HEK293T (cell line): ENCODE measurements around the gene KIF13A.

ENCODE experiments used
- CTCF ChIA-PET: fragments of 350-600 bp; formaldehyde crosslinking; extraction: SDS; loops from one replicate; lab custom pipeline; 2021; ENCODE audit warnings: antibody characterized with exemption, inconsistent platforms; lab: Yijun Ruan, JAX
- POLR2A ChIA-PET: fragments of 350-600 bp; formaldehyde crosslinking; extraction: SDS; loops from one replicate; lab custom pipeline; 2020; ENCODE audit warnings: antibody characterized with exemption, inconsistent platforms; lab: Yijun Ruan, JAX
- DNase-seq: peaks from one replicate; pipeline ENCODE4 v3.0.0; 2012; ENCODE audit warnings: mixed read lengths; ENCODE audit errors: extremely low spot score
- ARNT ChIP-seq: fragments of 450-650 bp; IDR thresholded peaks from 2 replicates; pipeline ENCODE4 v1.6.1; 2017; ENCODE audit warnings: mild to moderate bottlenecking
- BHLHE40 ChIP-seq: fragments of 450-650 bp; IDR thresholded peaks from 2 replicates; pipeline ENCODE4 v1.6.1; 2016; ENCODE audit warnings: mild to moderate bottlenecking, moderate library complexity, borderline replicate concordance
- CTBP1 ChIP-seq: fragments of 450-650 bp; IDR thresholded peaks from 2 replicates; pipeline ENCODE4 v1.6.1; 2016; ENCODE audit warnings: borderline replicate concordance
- ELF4 ChIP-seq: fragments of 450-650 bp; IDR thresholded peaks from 2 replicates; pipeline ENCODE4 v1.6.1; 2017; ENCODE audit warnings: antibody characterized with exemption
- FOXA1 ChIP-seq: fragments of 450-650 bp; IDR thresholded peaks from 2 replicates; pipeline ENCODE4 v1.6.1; 2016; ENCODE audit warnings: mild to moderate bottlenecking
- FOXK2 ChIP-seq: fragments of 450-650 bp; IDR thresholded peaks from 2 replicates; pipeline ENCODE4 v1.6.1; 2016; ENCODE audit warnings: mild to moderate bottlenecking
- FOXM1 ChIP-seq: fragments of 450-650 bp; IDR thresholded peaks from 2 replicates; pipeline ENCODE4 v1.6.1; 2017; ENCODE audit warnings: mild to moderate bottlenecking, borderline replicate concordance
- HDGF ChIP-seq: fragments of 450-650 bp; IDR thresholded peaks from 2 replicates; pipeline ENCODE4 v1.6.1; 2017; ENCODE audit warnings: antibody characterized with exemption, borderline replicate concordance
- L3MBTL2 ChIP-seq: fragments of 450-650 bp; conservative IDR thresholded peaks from 2 replicates; pipeline ENCODE4 v1.6.1; 2016; ENCODE audit warnings: mild to moderate bottlenecking
- LEF1 ChIP-seq: fragments of 450-650 bp; IDR thresholded peaks from 2 replicates; pipeline ENCODE4 v1.6.1; 2017; ENCODE audit warnings: mild to moderate bottlenecking, borderline replicate concordance
- NFRKB ChIP-seq: fragments of 450-650 bp; IDR thresholded peaks from 2 replicates; pipeline ENCODE4 v1.6.1; 2016; ENCODE audit warnings: mild to moderate bottlenecking, moderate library complexity
- SP1 ChIP-seq: fragments of 450-650 bp; IDR thresholded peaks from 2 replicates; pipeline ENCODE4 v1.6.1; 2017
- SUZ12 ChIP-seq: fragments of 450-650 bp; IDR thresholded peaks from 2 replicates; pipeline ENCODE4 v1.6.1; 2016; ENCODE audit warnings: mild to moderate bottlenecking
- TARDBP ChIP-seq: fragments of 450-650 bp; IDR thresholded peaks from 2 replicates; pipeline ENCODE4 v1.6.1; 2016
- ZNF384 ChIP-seq: fragments of 450-650 bp; IDR thresholded peaks from 2 replicates; pipeline ENCODE4 v1.6.1; 2016
- TF ChIP-seq, protein P1 (sequence below): fragments of 450-650 bp; IDR thresholded peaks from 2 replicates; pipeline ENCODE4 v1.6.1; 2016

The KIF13A gene

DNA sequence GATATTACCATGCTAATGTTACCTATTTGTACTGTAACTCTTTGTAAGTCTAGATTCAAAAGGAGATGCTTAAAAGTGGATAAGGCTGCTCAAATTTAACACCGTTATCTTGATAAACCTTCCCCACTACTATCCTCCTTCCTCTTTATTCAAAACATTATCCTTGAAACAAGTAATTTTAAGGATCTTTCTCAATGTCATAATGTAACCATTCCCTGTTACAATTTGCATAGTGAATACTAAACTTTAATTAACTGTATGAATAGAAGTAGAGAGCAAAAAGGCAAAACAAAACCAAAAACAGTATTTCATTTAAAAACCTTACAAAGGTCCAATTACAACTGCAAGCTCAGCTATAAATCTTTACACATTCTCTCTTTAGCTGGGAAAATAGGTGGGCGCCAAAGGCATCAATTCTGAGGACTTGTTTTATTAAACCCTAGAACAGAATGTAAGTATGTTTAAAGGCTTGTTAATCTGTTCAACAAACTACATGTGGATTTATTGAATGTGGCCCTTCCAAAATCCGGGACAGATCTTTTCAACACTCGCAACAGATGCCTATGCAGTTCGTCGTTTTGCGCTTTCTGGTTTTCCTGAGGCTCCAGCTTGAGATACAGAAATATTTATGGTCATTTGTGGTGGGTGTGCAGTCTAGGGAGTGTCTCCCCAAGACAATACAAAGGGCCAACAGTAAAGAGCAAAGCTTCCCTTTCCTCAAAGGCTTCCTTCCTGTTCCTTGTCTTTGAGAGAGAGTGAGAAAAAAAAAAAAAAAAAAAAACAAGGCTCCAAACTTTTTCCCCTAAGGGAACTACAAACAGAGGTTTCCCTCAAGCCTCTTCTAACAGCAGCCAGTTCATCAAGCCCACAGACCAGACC is 15.1 kb downstream of the KIF13A start:
- CTCF ChIA-PET, result interaction anchor here (0.7 kb wide), 1 partner anchor 651 kb away, joined by 6 read pairs; no protein-coding TSS in a partner anchor
- TF ChIP-seq TARDBP (no peak), ZNF384 (peak; percentile 77), SUZ12 (no peak), SP1 (no peak)
- DNase-seq, result no peak
- POLR2A ChIA-PET, result interaction anchor here (1.9 kb wide), 1 partner anchor 15 kb away, joined by 6 read pairs; the partner anchor contains the start of gene KIF13A

DNA sequence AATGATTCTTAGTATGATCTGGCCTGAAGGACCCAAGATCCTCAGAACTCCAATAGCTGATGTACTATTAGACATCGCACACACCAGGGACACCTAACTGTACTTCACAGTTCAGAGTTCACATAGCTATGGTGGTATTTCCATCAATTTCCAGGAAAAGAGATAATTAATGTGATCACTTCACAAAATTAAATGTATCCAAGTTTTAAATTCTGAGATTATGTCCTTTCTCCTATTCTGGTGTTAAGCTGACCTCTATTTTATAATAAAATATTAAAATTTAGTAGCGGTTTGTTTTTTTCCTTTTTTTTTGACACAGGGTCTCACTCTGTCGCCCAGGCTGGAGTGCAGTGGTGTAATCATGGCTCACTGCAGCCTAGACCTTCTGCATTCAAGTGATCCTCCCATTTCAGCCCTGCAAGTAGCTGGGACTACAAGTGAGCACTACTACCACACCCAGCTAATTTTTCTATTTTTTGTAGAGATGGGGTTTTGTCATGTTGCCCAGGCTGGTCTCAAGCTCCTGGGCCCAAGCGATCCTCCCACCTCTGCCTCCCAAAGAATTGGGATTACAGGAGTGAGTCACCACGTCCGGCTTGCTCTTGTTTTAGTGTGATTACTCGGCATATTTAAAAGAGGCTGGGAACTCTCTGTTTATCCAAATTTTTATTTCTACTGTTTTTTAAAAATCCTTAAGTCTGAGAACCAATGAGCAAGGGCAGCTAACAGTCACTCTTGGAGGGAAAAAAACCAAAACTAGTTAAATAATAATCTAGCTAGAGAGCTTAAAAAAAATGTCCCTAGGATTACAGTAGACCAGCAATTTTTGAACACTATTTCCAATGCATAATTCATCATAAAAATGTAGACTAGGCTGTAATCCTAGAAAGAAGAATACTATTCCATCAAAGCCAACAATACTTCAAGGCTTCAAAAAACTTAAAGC is 16.0 kb downstream of the KIF13A start:
- TF ChIP-seq ZNF384 (no peak), HDGF (no peak), LEF1 (no peak), NFRKB (no peak), L3MBTL2 (no peak), FOXK2 (no peak)
- TF ChIP-seq, protein P1, sequence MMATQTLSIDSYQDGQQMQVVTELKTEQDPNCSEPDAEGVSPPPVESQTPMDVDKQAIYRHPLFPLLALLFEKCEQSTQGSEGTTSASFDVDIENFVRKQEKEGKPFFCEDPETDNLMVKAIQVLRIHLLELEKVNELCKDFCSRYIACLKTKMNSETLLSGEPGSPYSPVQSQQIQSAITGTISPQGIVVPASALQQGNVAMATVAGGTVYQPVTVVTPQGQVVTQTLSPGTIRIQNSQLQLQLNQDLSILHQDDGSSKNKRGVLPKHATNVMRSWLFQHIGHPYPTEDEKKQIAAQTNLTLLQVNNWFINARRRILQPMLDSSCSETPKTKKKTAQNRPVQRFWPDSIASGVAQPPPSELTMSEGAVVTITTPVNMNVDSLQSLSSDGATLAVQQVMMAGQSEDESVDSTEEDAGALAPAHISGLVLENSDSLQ, result no peak
- POLR2A ChIA-PET, result no interaction called here
- CTCF ChIA-PET, result no interaction called here
- DNase-seq, result no peak

GRCh38 chr6:17968876-17969275 is 18.6 kb downstream of the KIF13A start:
- ChIA-PET CTCF (no interaction called here), POLR2A (no interaction called here)
- DNase-seq, result no peak
- TF ChIP-seq SP1 (no peak), L3MBTL2 (no peak), NFRKB (no peak), HDGF (no peak), FOXA1 (no peak), LEF1 (no peak), ZNF384 (no peak), CTBP1 (no peak), FOXK2 (no peak), BHLHE40 (no peak), FOXM1 (no peak), SUZ12 (no peak), TARDBP (no peak), ELF4 (no peak), ARNT (no peak)
- TF ChIP-seq, protein P1, result no peak

DNA sequence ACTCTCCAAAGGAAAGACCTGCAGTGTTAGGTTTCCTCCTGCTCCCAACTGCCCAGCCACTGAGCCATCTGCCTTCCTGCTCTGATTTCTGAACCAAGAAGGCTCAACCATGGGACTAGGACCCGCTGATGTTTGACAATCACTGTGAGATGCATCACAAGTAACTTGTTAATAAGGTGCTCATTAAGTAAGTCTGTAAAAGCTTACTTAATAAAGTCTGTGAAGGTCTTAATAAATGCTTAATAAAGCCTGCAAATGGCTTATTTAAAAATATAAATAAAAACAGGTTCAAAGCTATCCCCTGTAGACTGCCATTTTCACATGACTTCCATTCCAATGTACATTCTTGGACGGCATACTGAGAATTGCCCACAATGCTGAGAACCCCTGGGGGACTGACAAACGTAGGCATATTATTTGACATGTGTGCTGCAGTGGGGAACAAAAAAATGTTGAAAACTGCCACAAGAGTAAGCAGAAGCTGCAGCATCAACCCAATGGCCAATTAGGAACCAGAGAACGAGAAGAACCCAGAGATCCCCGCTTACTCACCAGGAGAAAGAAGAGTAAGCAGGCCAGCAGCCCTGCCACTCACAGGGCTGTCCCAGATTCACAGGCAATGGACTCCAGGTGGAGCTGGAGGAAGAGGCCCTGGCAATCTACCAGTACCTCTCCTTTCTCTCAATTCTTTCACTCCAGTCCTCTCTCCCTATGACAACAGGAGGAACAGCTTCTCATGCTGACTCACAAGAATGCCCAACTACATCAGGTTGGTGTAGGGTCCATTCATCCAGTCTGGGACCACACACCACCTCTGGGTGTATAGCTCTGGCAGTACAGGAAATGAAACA is 19.5 kb downstream of the KIF13A start:
- POLR2A ChIA-PET, result no interaction called here
- TF ChIP-seq, protein P1, result no peak
- TF ChIP-seq LEF1 (no peak), FOXA1 (no peak), CTBP1 (no peak), BHLHE40 (no peak), FOXM1 (no peak), ELF4 (no peak), SP1 (no peak), L3MBTL2 (no peak), NFRKB (no peak), SUZ12 (no peak), HDGF (no peak), ZNF384 (no peak), FOXK2 (no peak)
- CTCF ChIA-PET, result interaction anchor here (0.5 to 0.8 kb wide), 2 partner anchors 20 to 881 kb away, joined by 4 to 5 read pairs; no protein-coding TSS in a partner anchor
- DNase-seq, result no peak

DNA sequence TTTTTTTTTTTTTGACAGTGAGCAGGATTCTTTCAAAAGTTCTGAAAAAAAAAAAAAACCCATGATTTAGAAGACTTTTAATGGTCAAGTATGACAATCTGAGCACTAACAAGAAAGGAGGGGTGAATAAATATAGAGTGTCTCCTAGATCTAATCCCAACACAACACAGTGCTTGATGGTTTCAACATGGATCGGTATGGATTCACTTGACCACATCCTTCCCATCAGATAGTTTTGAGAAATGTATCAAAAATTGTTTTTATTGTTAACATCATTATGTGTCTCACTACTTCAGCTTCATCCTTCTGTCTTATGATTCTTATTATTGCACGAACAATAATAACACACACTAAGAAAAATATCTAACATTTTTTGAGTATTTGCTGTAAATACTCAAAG is 21.0 kb downstream of the KIF13A start:
- ChIA-PET POLR2A (no interaction called here), CTCF (no interaction called here)
- DNase-seq, result no peak
- TF ChIP-seq ZNF384, result no peak
- TF ChIP-seq BHLHE40, result no peak
- TF ChIP-seq, protein P1, result no peak
- TF ChIP-seq ARNT, result no peak
- no peak for TF ChIP-seq LEF1
- no peak for TF ChIP-seq TARDBP
- TF ChIP-seq HDGF, result no peak
- no peak for TF ChIP-seq FOXK2
- TF ChIP-seq FOXA1, result no peak
- no peak for TF ChIP-seq CTBP1
